CD4-positive, alpha-beta T cell treated with Interleukin-4 for 4 hours (primary cell): ENCODE data around the gene L3MBTL4.

ENCODE experiments used
- DNase-seq: peaks from one replicate; pipeline ENCODE4 v3.0.0-alpha.2; 2020

The L3MBTL4 gene

DNA sequence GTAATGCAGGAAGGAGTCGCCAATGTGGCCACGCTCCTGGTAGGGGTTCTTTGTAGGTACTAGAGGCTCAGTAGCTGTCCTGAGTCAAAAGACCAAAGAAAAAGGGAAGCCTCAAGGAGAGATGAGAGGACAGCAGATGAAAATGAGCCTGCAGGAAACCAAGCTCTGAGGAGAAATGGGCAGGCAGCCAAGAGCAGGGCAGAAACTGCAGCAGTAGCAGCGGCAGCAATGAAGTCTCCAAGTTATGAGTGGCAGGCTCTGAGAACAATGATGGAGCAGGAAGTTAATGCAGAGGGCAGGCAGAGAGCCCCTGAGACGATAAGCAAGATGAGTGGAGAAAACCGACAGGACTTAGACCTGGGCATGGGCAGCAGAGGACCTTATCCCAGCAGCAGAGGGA lies 471.2 kb downstream of the L3MBTL4 start:
- DNase-seq: no peak

DNA sequence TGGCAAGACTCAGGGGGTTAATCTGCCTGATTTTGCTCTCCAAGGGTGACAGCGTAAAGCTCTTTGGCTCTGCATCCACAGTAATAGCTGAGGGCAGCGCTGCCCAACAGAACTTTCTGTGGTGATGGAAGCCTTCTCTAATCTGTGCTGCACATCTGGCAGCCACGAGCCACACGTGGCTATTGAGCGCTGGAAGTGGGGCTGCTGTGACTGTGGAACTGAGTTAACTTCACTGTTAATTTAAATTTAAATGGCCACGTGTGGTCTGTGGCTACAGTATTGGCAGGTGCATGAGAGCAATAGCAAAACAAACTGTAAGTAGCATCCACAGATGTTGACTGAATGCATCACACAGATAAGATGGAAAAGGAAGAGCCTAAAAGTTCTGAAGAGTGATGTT lies 472.1 kb downstream of the L3MBTL4 start:
- DNase-seq: no peak

DNA sequence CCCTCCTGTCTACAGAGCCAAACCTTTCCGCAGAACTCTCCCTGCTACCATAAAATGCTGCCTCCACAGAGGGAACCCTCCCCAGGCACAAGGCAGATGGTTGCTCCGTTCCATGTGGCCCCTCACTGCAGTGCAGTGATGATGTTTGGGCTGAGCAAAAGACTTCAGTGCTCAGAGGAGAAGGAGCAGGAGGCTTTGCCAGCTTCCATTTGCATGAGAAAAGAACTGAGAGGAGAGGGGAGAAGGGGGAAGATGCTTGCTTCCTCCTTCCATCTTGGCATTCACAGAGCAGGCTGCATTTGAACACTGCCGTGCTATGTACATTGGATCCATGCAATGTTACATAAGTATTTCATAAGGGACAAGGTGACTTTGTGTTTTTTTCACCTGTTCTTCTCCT lies 472.8 kb downstream of the L3MBTL4 start:
- no peak for DNase-seq

DNA sequence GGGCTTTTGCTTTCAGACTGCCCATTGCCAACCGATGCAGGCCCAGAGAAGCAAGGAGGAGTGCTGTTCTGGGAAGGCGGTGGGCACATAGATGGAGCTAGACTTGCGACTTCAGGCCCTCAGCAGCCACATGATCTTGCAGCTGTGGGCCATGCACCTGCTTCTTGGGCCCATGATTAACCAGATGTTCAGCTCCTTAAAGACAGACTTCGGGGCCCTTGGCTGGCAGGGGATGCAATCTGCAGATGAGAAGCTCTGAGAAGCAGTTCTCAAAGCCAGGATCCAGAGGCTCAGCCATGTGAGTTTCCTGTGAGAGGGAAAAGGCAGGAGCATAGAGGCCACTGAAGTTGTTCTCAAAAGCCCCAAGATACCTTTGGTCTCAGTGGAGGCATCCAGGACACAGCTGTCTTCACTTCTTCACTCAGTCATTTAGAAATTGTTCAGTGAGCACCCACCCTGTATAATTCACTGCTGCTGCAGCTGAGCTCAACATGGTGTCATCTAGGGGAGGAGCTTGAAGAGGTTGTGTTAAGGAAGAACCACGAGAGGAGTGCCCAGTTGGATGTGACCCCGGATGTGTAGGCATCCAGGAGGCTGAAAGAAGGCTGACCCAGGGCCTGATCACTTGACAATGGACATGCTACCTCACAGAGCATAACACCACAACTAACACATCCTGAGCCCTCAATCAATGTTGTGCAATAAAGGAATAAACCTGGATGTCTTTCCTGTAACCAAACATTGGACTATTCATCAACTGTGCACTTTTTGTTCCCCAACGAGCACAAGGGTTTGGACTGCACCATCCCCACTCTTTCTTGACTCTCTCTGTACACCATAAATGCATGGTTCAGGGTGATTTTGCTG lies 474.7 kb downstream of the L3MBTL4 start:
- DNase-seq: no peak

DNA sequence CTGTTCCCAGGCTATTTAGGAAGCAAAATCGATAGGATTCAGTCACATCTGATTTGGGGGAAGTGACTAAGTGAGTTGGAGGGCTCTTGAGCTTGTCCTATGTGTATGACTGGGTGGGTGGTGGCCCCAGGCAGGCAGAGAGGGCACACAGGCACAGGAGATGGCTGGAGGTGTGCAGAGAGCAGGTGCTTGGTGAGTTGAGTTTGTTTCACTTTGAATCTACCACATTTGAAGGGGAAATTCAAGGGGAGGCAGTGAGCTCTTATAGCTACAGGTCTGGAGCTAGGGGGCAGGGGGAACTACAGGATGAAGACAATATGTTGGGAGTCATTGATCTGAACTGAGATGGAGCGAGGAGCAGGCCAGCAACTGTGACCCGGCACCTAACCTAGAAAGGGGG lies 476.9 kb downstream of the L3MBTL4 start:
- no peak for DNase-seq

DNA sequence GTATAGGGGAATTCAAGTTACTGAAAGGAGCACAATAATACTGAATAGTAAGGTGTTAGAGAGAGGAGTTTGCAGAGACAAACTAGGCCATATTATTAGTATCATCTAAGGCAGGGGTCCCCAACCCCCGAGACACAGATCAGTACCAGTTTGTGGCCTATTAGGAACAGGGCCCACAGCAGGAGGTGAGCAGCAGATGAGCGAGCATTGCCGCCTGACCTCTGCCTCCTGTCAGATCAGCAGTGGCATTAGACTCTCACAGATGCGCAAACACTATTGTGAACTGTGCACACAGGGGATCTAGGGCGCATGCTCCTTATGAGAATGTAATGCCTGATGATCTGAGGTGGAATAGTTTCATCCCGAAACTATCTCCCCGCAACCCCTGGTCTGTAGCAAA lies 477.6 kb downstream of the L3MBTL4 start:
- no peak for DNase-seq

DNA sequence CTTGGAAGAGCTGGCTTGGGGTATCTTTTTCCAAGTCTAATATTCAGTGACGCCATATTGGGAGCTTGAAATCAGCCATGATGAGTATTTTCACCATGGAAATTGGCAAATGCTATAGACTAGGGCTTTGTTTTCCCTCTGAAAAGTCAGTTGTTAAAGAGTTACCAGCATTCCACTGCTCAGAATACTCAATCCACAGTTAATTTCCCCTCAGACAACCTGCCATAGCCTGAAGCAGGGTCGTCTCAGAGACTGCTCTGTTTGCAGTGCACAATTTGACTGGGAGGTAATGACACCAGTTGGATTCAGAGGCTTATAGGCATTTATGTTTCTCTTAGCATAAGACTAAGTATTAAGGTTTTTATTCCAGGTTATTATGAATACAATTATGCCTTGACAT lies 483.9 kb downstream of the L3MBTL4 start:
- no peak for DNase-seq

DNA sequence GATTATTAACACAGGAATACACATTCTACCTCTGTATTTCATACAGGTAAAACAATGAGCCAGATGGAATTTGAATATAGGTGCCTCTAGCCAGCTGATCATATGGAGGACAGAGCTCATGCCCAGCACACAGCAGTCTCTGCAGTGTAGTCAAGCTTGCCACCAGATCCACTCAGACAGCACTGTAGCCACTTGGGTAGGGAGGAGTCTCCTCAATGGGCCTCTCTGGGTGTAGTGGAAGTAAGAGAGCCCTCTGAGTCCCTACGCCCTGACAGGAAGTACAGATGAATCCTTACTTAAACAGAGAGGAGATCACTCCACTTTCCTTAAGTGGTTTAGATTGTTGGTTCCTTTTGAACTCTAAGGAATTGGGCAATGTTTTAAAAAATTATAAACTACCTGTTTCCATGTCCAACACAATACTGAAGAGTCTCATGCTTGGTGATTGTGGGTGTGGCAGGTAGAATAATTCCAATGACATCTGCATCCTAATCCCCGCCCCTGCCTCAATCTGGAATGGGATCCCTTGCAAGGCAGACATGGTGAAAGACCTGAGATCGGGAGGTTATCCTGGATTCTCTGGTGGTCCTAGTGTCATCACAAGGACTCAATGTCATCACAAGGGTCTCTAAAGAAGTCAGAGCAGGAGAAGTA lies 496.4 kb downstream of the L3MBTL4 start:
- no peak for DNase-seq

DNA sequence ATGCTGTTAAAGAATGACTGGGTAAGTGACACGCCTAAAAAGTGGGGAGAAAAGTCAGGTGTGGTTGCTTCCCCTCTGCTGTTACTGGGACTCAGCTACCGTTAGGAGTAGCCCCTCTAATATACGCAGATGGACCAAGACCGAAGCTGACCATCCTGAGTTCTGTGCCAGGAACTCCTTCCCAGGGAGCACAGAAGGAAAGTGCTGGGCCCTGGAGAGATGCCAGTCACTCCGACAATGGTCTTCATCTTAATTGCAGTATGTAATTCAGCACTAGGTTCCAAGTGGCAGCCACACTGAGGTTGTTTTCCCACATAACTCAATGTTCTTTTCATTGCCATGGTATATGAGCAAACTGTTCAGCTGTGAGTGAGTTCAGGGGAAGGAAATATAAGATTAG lies 499.8 kb downstream of the L3MBTL4 start:
- DNase-seq: no peak

DNA sequence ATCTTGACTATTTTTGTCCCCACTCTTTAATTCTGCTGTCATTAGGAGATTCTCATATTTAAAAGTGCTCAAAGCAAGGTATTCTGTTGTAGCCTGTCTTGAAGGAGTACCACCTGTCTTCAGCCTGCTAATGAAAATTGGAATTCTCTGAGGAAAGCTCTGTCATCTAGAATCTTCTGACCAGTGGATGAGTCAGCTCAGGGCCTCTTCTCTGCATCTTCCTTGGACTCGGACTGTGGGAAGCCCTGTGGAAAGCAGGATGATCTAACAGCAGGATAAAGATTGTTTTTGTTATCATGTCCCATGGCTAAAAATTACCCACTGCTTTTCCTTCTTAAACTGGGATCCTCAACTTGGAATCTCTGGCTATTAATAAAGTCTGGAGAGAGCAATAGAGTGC lies 500.7 kb downstream of the L3MBTL4 start:
- no peak for DNase-seq

DNA sequence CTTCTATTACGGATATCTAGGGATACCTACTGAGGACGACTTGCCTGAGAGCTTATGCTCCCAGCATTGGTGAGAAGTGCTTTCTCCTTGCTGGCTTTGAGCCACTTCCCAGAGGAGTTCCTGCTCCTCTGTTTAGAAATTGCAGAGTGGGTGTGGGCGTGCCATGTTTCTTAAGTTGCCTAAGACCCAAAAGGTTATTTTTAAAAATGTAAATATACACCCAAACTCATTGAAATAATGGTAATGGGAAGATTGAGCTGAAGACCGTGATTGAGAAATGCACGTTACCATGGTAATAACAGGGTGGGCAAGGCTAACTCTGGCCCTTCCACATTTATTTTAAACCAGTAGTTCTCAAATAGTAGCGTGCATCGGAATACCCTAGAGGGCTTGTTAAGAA lies 502.1 kb downstream of the L3MBTL4 start:
- DNase-seq: no peak

DNA sequence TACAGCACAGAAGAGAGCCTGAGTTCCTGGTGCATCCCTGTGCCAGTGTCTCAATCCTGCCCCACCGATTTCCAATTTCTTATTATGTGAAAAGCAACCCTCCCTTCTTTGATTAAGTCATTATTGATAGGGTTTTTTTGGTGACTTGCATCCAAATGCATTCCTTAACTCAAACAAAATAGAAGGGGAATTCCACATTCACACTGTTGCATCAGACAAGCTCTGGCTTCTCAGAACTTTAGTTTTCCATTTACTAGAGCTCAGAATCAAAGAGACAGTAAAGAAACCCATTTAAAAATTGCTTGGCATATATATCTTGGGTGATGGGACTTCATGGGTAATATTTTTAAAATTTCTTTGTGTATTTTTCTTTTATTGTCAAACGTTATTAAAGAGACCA lies 505.6 kb downstream of the L3MBTL4 start:
- DNase-seq: no peak
